Stimulated activated CD8-positive, alpha-beta memory T cell treated with anti-CD3 and anti-CD28 coated beads, Interleukin-12 subunit alpha, Interleukin-12 subunit beta, amount 100 ng/mL, for 24 hours (primary cell): ENCODE results near the gene GABRP.
"Not testable (repeated sequence)": the region's sequence is repeated elsewhere in the genome, so short reads cannot be mapped to it uniquely, and the experiment has no call there.

Experiments
- DNase-seq: peaks from one replicate; pipeline ENCODE4 v3.0.0-alpha.2; 2020; ENCODE audit errors: extremely low read depth

GABRP gene, protein sequence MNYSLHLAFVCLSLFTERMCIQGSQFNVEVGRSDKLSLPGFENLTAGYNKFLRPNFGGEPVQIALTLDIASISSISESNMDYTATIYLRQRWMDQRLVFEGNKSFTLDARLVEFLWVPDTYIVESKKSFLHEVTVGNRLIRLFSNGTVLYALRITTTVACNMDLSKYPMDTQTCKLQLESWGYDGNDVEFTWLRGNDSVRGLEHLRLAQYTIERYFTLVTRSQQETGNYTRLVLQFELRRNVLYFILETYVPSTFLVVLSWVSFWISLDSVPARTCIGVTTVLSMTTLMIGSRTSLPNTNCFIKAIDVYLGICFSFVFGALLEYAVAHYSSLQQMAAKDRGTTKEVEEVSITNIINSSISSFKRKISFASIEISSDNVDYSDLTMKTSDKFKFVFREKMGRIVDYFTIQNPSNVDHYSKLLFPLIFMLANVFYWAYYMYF

DNA sequence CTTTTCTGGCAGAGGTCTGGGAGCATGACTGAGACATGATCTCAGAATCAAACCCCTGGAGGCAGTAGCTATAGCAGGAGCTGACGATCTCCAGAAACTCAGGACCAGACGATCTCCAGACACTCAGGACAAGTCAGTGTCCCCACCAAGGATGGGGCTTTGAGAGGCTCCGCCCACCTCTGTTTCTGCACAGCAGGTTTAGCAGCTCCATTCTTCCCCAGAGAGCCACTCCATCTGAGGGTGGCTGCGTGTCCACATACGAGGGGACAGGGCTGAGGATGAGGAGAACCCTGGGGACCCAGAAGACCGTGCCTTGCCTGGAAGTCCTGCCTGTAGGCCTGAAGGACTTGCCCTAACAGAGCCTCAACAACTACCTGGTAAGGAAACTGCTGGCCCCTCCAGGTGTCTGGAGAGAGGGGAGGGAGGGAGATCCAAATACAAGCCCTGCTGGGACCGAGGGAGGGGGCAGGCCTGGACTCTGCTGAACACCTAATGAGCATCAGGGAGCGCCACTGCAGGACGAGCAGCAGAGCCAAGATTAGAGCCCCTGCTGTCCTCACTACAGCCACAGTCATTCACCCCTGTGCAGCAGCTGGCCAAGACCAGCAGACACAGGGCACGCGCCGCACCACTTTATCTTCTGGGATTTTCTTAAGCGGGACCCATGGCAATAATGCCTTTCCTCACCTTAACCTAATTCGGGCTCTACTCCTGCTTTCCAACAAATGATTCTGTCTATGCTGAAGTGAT is at the start of gene GABRP:
TSS of gene GABRP (plus strand) at position 228 of the 750 bp plus-strand sequence. CDS start 4,891 bp downstream, outside the sequence.
- DNase-seq: no peak

DNA sequence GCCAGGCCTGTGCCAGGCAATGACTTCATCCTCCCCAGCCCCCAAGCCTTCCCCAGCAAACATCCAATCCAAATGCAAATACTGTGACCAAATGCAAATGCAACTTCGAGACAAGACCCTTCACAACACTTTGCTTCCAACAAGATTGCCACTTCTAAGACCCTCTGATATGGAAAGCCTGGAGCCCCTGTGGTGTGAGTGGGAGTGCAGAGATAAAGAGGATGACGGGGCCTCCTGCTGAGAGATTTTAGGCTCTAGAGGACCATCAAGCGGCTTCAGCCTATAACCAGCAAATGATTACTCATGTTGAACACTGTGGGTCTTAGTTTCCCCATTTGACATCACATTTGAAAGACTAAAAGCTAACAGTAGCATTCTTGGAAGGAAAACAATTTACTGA is 46.6 kb upstream of the GABRP start:
- no peak for DNase-seq

DNA sequence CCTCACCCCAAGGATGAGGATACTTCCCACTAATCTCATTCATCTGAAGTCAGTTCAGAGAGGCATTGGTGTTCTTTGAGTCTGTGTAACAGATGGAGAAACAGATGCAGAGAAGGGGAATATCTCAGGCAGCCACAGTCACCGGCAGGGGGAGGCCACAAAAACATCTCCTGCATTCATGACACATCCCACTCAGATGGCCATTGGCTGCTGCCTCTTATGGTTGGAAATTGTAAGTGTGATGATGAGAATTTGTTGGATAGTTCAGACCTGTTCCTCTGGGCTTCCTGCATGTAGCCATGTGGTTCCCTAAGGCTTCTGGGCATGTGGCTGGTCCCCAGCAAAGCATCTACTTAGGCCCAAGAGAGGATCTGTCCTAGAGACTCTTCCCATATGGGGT is 45.9 kb upstream of the GABRP start:
- no peak for DNase-seq

DNA sequence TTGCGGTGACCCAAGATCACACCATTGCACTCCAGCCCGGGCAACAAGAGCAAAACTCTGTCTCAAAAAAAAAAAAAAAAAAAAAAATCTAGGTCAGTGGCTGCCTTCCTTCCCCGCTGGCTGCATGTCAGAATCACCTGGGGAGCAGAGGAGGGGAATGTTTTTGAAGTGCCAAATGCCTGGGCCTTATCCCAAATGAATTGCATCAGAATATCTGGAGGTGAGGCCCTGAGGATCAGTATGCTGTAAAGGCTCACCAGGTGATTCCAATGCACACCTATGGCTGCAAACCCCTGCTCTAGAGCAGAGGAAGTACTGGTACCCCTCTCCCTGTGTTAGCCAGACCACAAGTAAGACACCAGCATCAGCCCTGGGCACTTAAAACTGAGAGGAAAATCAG is 44.7 kb upstream of the GABRP start:
- no peak for DNase-seq

DNA sequence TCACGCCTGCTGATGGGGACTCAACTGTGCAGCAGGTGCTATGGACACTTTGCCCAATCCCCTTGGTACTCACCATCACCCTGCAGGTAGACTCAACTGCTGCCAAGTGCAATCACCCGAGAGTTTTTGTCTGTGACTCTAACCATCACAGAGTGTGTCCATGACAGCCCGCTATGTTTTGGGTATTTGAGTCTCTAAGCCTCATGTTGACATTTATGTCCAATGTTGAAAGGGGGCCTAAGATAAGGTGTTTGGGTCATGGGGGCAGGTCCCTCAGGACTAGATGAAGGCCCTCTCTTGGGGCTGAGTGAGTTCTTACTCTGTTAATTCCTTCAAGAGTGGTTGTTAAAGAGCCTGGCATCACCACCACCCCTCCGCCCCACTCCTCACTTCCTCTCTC is 44.1 kb upstream of the GABRP start:
- DNase-seq: no peak

DNA sequence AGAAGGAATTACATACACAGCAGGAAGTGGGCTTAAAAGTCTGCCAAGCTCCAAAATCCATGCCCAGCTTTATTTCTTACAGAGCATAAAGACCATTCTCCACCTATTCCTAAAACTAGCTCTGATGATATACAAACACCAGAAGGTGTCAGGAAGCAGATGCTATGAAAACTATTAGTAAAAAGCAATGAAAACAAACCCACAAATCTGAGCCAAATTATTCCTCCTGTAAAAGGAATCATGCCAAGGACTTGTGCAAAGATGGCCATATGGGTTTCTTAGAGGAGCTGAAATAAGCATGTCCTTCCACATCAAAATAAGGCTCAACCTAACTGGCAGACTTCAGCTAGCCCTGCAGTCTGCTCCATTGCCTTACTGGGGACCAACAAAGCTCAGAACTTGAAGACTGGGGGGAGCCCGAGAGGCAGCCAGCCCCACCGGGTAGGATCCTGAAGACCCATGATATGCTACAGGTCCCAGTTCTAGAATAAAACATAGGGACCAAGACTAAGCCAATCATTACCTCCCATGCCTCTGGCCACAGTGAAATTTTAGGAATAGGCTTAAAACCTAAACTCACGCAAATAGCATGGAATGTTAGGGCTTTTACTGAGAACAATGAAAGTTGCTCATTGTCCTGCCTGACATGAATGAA is 42.8 kb upstream of the GABRP start:
- no peak for DNase-seq

DNA sequence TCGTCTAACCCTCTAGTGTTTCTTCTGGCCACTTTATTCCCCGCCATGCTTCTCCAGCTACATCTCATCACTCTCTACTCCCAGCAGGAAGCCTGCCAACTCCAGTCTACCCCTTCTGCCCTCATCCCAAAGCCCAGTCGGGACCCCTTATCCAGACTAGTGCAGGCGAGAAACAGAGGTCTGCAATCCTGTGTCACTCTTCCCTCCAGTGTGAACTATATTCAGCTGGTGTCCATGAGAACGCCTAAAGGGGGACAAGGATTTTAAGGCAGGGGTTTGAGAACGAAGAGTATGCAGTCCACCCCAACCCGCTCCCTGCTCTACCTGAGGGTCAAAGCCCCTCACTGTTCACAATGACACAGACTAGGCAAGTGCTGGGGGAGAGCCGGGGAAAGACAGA is 41.7 kb upstream of the GABRP start:
- DNase-seq: no peak

DNA sequence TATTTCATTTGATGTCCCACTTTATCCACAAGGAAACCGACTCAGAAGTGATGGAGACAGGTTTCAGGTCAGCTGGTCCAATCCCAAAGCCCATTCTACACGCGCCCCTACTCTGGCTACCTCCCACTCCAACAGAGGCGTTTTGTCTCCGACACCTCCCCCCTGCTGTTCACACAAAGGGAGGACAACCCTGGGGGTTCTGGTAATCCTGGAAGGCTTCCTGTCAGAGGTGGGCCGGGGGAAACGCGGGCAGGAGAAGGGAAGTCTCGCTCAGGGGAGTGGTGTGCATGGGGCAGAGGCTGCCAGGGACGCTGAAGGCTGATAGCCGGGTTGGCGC is 39.7 kb upstream of the GABRP start:
- no peak for DNase-seq

DNA sequence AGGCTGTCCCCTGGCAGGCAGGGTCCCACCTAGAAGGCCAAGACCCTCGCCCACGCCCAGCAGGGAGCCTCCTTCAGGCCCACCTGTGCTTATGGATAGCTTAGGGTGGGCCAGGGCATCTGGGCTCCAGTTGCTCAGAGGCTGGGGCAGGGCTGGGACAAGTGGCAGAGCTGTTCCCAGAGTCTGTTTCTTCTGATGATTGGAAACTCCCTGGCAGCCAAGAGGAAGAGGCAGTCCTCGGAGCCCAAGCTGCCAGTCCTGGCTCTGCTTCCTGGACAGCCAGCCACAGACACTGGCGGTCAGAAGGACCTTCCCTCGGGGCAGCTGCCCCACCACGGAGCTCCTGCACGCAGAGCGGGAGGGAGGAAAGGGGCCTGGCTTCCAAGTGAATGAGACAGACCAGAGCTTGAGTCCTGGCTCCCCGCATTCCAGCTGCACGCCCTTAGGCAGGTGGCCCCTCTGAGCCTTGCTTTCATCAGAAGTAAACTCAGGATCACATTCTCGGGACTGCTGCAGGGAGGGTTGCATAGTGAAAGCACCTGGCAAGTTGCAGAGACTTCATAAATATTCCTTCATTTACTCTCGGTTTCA is 37.9 kb upstream of the GABRP start:
- no peak for DNase-seq

DNA sequence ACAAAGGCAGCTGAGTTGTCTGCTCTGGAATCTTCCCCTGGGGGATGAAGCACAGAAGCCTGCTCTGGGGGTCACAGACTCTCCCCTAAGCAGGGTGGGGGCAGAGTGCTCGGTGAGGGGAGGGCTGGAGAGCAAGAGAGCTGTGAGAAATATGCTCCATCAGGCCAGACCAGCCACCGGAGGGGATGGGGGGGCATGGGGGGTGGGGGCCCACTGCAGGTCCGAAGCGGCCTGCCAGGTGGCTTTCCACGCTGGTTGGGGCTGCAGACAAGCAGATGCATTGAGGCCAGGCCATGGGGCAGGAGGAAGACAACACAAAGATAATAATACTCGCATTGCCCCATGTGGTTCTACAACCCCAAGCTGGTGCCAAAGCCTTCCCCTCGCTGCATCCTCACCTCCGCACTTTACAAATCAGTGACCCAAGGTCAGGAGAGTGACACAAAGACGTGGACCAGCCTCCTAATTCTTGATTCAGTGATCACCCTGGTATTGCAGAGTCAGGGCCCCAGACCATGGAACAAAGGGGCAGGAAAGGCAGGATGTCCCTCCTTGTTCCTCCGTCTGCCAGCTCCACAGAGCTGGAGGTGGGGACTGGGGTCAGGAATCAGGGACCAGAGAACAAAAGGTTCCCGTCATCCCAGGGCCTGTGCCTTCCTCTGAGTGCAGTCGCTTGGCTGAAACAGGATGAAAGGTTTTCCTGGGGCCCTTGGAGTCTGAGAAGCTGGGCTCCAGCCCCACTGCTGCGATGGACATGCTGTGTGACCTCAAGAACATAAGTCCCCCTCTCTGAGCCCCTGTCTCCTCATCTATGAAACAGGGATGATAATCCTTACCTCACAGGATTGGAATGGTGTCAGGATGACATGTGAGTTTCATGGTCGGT is 37.2 kb upstream of the GABRP start:
- DNase-seq: no peak

DNA sequence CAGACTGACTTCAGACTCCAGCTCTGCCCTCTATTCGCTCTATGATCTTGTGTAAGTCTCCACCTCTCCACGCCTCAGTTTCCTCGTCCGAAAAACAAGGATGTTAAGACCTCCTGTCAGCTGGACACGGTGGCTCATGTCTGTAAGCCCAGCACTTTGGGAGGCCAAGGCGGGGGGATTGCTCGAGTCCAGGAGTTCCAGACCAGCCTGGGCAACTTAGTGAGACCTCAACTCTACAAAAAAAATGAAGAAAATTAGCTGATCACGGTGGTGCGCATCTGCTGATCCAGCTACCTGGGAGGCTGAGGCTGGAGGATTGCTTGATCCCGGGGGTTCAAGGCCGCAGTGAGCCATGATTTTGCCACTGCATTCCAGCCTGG is 36.6 kb upstream of the GABRP start:
- no peak for DNase-seq

DNA sequence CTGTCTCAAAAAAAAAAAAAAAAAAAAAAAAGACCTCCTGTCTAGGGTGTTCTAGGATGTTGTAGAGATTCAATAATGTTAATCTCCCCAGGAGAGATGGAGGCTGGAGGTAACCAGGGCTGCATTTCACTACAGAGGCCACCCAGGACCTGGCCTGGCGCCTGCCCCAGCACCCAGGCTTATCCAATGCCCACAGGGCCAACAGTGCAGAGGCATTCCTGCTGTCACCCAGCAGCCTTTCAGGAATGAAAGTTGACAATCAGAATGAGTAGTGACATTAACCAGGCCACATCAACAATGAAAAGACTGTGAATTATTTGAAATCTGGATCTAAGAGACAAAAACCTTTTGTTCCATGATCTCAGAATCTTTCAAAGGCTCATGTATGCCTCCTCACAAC is 36.2 kb upstream of the GABRP start:
- DNase-seq: no peak

DNA sequence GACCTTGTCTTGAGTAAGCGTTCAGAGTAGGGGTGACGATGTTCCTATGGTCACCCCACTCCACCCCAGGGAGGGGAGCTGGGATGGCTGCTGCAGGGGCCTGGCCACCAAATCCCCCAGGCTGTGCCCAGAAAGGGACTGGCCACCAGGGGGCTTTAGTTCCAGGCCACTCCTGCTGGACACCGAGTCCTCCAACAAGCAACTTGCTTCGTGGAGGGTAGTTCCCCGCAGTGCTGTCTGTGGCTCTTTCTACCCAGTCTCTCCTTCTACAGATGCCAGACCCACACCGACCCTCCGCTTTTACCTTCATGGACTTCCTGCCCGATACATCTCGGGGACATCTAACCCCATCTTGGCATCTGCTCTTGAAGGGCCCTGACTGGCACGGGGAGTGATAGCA is 35.7 kb upstream of the GABRP start:
- DNase-seq: no peak

DNA sequence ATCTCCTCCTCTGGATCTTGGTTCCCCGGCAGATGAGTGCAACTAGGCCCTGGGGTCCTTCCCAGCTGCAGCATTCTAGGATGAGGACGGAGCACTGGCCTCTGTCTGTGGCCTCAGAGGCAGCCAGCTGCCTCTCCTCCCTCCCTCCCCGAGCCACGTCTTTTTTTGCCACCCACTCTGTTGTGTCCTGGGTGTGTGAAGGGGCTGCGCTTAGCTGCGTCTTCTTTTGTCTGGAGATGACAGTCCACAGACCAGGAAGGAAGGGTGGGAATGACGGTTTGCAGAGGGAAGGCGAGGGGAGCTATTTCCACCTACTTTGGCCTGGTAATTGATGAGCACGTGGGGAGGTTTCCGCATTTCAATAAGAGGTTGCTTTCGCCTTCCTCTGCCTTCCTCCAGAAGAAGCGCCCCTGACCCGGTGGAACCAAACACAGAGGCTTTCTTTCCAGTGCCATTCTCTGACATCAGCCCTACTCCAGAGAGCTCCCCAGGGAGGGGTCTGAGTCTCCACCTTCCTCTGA is 34.5 kb upstream of the GABRP start:
- DNase-seq: no peak

DNA sequence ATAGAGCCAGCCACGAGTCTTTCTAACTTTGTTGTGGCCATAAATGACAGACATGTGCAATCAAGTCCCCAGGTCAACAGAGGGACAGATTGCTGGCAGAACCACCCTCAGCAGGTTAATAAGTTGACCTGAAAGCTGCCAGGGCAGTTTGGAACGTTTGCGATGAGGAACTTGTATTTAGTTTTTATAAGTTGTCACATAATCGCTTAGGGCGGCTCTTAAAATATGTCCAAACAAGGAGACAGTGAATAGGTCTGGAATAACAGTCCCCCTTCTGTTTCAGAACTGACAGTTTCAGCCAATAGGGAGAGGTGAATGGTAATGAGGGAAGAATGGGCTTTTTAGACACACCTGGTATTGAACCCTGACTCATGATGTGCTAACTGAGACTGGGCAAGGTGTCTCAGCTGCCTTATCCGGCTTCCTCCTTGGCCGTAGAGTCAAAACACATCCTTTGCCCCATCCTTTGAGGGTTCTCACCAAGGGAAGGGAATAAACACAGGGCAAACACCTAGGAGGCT is 33.6 kb upstream of the GABRP start:
- DNase-seq: no peak

DNA sequence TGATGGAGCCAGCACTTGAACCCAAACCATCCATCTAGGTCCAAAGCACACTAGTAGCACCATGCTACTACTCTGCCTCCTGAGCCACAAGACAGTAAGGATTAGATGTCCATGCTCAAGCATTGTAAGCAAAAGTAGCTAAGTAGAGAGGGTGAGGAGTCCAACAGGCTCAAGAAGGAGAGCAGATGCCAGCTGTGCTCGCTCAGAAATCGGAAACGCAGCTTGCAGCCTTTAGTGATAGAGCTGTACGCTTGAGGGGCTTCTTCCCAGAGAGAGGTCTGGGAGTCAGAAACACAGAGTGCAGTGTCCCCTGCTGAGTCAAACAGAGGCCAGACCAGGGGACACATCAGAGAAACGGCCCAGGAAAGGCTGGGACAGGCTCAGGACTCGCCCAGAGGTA is 32.7 kb upstream of the GABRP start:
- DNase-seq: no peak

DNA sequence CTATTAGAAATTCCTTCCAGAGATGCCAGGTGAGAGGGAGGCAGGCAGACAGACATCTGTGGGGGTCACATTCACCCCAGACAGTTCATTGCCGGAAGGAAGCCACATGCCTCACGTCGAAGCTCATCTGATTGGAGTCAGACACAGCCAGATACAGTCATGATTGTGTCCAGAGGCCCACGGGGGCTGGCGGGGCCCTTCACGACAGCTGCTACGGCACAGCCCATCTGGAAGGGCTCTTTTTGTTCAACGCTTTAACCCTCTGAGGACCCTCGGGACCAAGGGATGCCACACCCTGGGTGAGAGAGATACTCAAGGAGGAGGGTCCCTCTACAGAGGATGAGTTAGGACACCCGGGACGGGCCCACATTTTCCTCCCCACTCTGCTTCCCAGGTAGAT is 31.9 kb upstream of the GABRP start:
- no peak for DNase-seq

DNA sequence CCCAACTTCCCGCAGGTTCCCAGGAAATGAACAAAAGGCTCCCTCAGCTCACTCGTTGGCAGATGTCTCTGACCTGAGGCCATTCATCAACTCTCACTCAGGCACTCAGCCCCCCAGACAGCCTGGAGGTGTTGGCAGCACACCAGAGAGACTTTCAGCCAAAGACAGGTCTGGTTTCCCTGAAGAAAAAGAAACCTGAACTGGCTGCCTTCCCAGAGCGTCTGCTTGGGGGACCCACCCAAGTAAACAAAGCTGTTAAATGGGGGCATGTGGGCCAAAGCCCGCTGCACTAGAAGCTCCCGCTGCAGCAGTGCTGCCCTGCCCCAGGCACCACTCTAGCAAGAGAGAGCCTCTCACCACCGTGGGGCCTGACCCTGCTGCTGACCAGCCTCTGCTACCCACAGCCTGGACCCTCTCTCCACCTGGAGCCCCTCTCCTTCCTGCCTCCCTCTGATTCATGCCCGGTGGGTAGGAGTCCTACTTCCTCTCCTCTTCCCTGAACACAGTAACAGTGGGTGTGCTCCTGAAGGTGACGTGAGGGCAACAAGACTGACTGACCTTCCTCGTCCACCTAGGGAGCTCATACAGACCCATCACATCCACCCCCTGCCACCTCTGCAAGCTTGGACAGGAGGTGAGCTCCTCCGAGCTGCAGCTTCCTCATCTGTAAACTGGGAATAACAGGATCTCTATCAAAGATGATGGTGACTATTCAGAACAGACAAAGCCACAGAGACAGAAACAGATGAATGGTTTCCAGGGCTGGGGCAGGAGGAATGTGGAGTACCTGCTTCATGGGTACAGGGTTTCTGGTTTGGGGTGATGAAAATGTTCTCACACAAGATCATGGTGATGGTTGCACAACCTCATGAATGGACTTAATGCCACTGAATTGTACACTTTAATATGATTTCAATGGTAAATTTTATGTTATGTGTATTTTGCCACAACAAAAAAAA is 31.0 kb upstream of the GABRP start:
- no peak for DNase-seq

DNA sequence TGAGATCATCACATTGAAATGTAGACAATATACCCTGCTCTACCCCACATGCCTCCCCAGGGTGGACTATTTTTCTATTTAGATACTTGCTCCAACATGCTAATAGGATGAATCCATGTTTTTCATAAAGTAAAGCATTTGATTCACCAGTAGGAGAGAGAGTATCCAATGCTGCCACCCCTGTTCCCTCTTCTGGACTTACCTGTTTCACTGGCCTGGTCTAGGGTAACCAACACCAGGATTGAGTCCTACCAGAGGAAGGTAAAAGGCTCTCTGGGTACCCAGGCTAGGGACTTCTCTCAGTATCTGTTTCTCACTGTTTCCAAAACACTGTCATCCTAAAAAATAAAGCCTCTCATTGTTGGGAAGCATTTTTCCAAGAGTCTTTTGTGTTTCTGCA is 30.2 kb upstream of the GABRP start:
- DNase-seq: no peak

DNA sequence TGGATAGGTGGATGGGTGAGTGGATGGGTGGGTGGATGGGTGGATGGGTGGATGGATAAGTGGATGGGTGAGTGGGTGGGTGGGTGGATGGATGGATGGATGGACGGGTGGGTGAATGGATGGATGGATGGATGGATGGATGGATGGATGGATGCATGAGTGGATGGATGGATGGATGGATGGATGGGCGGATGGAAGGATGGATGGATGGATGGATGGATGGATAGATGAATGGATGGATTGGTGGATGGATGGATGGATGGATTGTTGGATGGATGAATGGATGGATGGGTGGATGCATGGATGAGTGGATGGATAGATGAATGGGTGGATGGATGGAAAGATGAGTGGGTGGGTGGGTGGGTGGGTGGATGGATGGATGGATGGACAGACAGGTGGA is 29.0 kb upstream of the GABRP start:
- DNase-seq: not testable (repeated sequence)
